HepG2 (cell line): ENCODE measurements around the gene TRIM9. TPM values are rescaled to one million over a fixed set of nuclear protein-coding genes. Genes with fewer than 3 reads are reported as not detected.

Source experiments
- ATAC-seq: fragments of 200-7000 bp; cut with Tn5 transposase; 3 replicates; pipeline ENCODE4 v1.9.1; 2020; ENCODE audit warnings: mild to moderate bottlenecking, moderate library complexity
- BruUV-seq: library from RNA; stranded (reverse); fragments of 400-500 nt; replicated peaks from 2 replicates; lab custom pipeline; 2021; lab: Mats Ljungman, UMichigan
- CTCF ChIA-PET: fragments of 300-600 bp; formaldehyde crosslinking; extraction: SDS; loops from one replicate; lab custom pipeline; 2021; ENCODE audit warnings: low total read pairs, inconsistent platforms, low intra/inter-chr PET ratio; lab: Yijun Ruan, JAX
- POLR2A ChIA-PET: fragments of 350-600 bp; sonication (Branson Sonifier 250); formaldehyde crosslinking; loops from one replicate; lab custom pipeline; 2020; ENCODE audit warnings: antibody characterized with exemption, inconsistent platforms; lab: Yijun Ruan, JAX
- DNase-seq: peaks from one replicate; pipeline ENCODE4 v3.0.0-alpha.2; 2015; ENCODE audit warnings: low spot score
- FAIRE-seq: peaks from 3 replicates; lab custom pipeline; 2011; peaks lifted over from hg19 to GRCh38; lab: Jason Lieb, UNC
- H2AFZ ChIP-seq: one replicate; pipeline ENCODE4 v1.6.1; 2011; ENCODE audit warnings: low read length, inconsistent platforms
- H3K27ac ChIP-seq: fragments of 300-600 bp; 3 replicates; pipeline ENCODE4 v1.8.0; 2011; ENCODE audit warnings: mixed run types, mild to moderate bottlenecking, mixed read lengths, low read length, inconsistent platforms; ENCODE audit not compliant: insufficient read depth; ENCODE audit errors: extremely low read length
- H3K27me3 ChIP-seq, 2 experiments: fragments of 200-600 bp in 1 of 2; 2 replicates in 1 of 2; 3 replicates in 1 of 2; pipeline versions ENCODE4 v1.6.0 to v1.8.0; 2011; ENCODE audit warnings: low read length in 2 of 2, mild to moderate bottlenecking in 2 of 2, moderate library complexity in 2 of 2, inconsistent platforms in 1 of 2; ENCODE audit not compliant: insufficient read depth in 2 of 2, control insufficient read depth in 1 of 2
- H3K36me3 ChIP-seq, 2 experiments: fragments of 200-600 bp in 1 of 2; replicated peaks in 1 of 2; 2 replicates in 1 of 2; 3 replicates in 1 of 2; pipeline versions ENCODE4 v1.5.1 to v1.8.0; 2011; ENCODE audit warnings: low read length in 2 of 2, inconsistent platforms in 1 of 2; ENCODE audit not compliant: insufficient read depth in 2 of 2, control insufficient read depth in 1 of 2
- H3K4me1 ChIP-seq: 2 replicates; pipeline ENCODE4 v1.5.1; 2012; ENCODE audit warnings: low read length, inconsistent platforms; ENCODE audit not compliant: insufficient read depth
- H3K4me2 ChIP-seq: 2 replicates; pipeline ENCODE4 v1.6.0; 2011; ENCODE audit warnings: low read depth, low read length, inconsistent platforms
- H3K4me3 ChIP-seq, 3 experiments: fragments of 200-600 bp in 1 of 3; sonication (generic), shearing (Covaris generic) in 1 of 3; replicated peaks in 1 of 3; 2 replicates each; pipeline ENCODE4 v1.5.1; 2011 to 2016; ENCODE audit warnings: low read length in 3 of 3, inconsistent platforms in 2 of 3, low read depth in 2 of 3, mild to moderate bottlenecking in 2 of 3, control low read depth in 1 of 3, mixed read lengths in 1 of 3; ENCODE audit not compliant: insufficient read depth in 1 of 3
- H3K79me2 ChIP-seq: one replicate; pipeline ENCODE4 v1.6.1; 2011; ENCODE audit warnings: low read length, inconsistent platforms; ENCODE audit not compliant: insufficient read depth
- H3K9ac ChIP-seq: 2 replicates; pipeline ENCODE4 v1.6.0; 2011; ENCODE audit warnings: mild to moderate bottlenecking, low read depth, low read length, inconsistent platforms; ENCODE audit not compliant: insufficient read depth
- H3K9me3 ChIP-seq: 2 replicates; pipeline ENCODE4 v1.5.1; 2012; ENCODE audit warnings: mild to moderate bottlenecking, low read length
- H4K20me1 ChIP-seq: 2 replicates; pipeline ENCODE4 v1.6.0; 2011; ENCODE audit warnings: inconsistent platforms, mild to moderate bottlenecking, low read length, moderate library complexity; ENCODE audit not compliant: insufficient read depth
- ARID5B ChIP-seq: IDR thresholded peaks from 2 replicates; pipeline ENCODE4 v1.4.0; 2020; ENCODE audit warnings: mild to moderate bottlenecking, missing genetic modification reagents
- HMG20A ChIP-seq: IDR thresholded peaks from 2 replicates; pipeline ENCODE4 v1.6.1; 2016; ENCODE audit warnings: borderline replicate concordance
- HMGXB4 ChIP-seq, 2 experiments: sonication (generic) in 1 of 2; formaldehyde crosslinking in 1 of 2; IDR thresholded peaks; 2 replicates each; pipeline versions ENCODE4 v1.4.0 to v1.6.1; 2018 to 2020; ENCODE audit warnings: missing genetic modification reagents in 2 of 2, borderline replicate concordance in 1 of 2, low read depth in 1 of 2, mild to moderate bottlenecking in 1 of 2, missing biosample characterization in 1 of 2
- HNRNPH1 ChIP-seq: fragments of 200-400 bp; formaldehyde crosslinking; optimal IDR thresholded peaks from 2 replicates; pipeline ENCODE3; 2017; ENCODE audit warnings: mild to moderate bottlenecking, low read depth, low read length
- KLF12 ChIP-seq: sonication (generic); formaldehyde crosslinking; IDR thresholded peaks from 2 replicates; pipeline ENCODE4 v1.4.0; 2020; ENCODE audit warnings: missing genetic modification reagents, borderline replicate concordance
- MLX ChIP-seq: IDR thresholded peaks from 2 replicates; pipeline ENCODE4 v1.6.1; 2016
- SP1 ChIP-seq, 2 experiments: fragments of 450-650 bp in 1 of 2; sonication (generic) in 1 of 2; formaldehyde crosslinking in 1 of 2; IDR thresholded peaks; 2 replicates each; pipeline versions ENCODE4 v1.4.0 to v1.6.1; 2016 to 2020; ENCODE audit warnings: missing genetic modification reagents in 1 of 2
- ZBTB33 ChIP-seq: sonication (generic); formaldehyde crosslinking; IDR thresholded peaks from 2 replicates; pipeline ENCODE4 v1.4.0; 2020; ENCODE audit warnings: missing genetic modification reagents
- ZNF234 ChIP-seq: sonication (generic); formaldehyde crosslinking; conservative IDR thresholded peaks from 2 replicates; pipeline ENCODE4 v1.5.1; 2020; ENCODE audit warnings: mild to moderate bottlenecking, missing genetic modification reagents
- ZNF24 ChIP-seq: fragments of 450-650 bp; IDR thresholded peaks from 2 replicates; pipeline ENCODE4 v1.6.1; 2017; ENCODE audit warnings: antibody characterized with exemption, mild to moderate bottlenecking
- ZNF282 ChIP-seq: fragments of 450-650 bp; IDR thresholded peaks from 2 replicates; pipeline ENCODE4 v1.6.1; 2018; ENCODE audit not compliant: partially characterized antibody
- ZNF331 ChIP-seq: sonication (generic); formaldehyde crosslinking; IDR thresholded peaks from 2 replicates; pipeline ENCODE4 v1.4.0; 2020; ENCODE audit warnings: missing genetic modification reagents
- ZNF44 ChIP-seq: sonication (generic); formaldehyde crosslinking; IDR thresholded peaks from 2 replicates; pipeline ENCODE4 v1.5.1; 2020; ENCODE audit warnings: mild to moderate bottlenecking, missing genetic modification reagents
- WGBS: methylation state at CpG from one replicate; pipeline ENCODE4 v1.1.6; 2017; ENCODE audit warnings: low lambda C conversion rate; 5-methylcytosine and 5-hydroxymethylcytosine counted together
- in situ Hi-C: cut with HindIII; loops from 2 replicates; pipeline ENCODE4 v1.10.0; 2017; ENCODE audit warnings: low pct_unique_long_range_greater_than_20kb; ENCODE audit not compliant: extremely low pct_ligation_motif_present
- intact Hi-C: fragments of 100-400 bp; cut with micrococcal nuclease; formaldehyde crosslinking; loops from one replicate; pipeline ENCODE4 v1.10.0; 2022; ENCODE audit not compliant: unreplicated experiment
- polyA plus RNA-seq, 8 experiments: library from polyadenylated mRNA; depleted of rRNA in 3 of 8; stranded (reverse) in 7 of 8; unstranded in 1 of 8; fragments of >200 nt; fragmentation: Illumina TruSeq in 4 of 8; extraction: Trizol in 4 of 8; gene quantifications; 2 replicates each; pipeline versions ENCODE4 v1.2.1 to v1.2.3, GENCODE V29; 2011 to 2016; ENCODE audit warnings: low read depth in 4 of 8, missing spikeins in 1 of 8, mixed read lengths in 1 of 8; ENCODE audit not compliant: insufficient read depth in 1 of 8
- total RNA-seq, 5 experiments: library from RNA; depleted of rRNA; stranded (reverse); fragments of >200 nt; fragmentation: Illumina TruSeq; extraction: Trizol; gene quantifications; 2 replicates each; pipeline ENCODE4 v1.2.3, GENCODE V29; 2016; ENCODE audit warnings: low read depth in 1 of 5

Gene TRIM9
- total and polyA plus RNA-seq, 2 of the 13 experiments (the other 11 are each of a cell fraction or from before 2014, with no cell fraction given) = 0.04 to 0.07 TPM

GRCh38 chr14:50955373-50956043 is 139.4 kb downstream of the TRIM9 start:
- Histone ChIP-seq H3K36me3 (no peaks in the 10 kb centered on the region), H3K79me2 (no peaks in the 10 kb centered on the region), H3K4me1 (peaks cover 10% of the 10 kb centered on the region), H3K9ac (no peak overlapping the region), H3K27ac (no peak overlapping the region), H3K4me3 (peak overlapping the region in 1 of 3 experiments; percentile 27; a peak in 1 of 6 replicates), H2AFZ (peak overlapping the region; percentile 73), H3K27me3 (no peaks in the 10 kb centered on the region), H3K4me2 (peak overlapping the region; percentile 46), H4K20me1 (no peaks in the 10 kb centered on the region), H3K9me3 (no peaks in the 10 kb centered on the region)
- ChIA-PET CTCF (no interaction called here), POLR2A (interaction anchor here (1.1 kb wide), 1 partner anchor 12 kb away, joined by 4 read pairs; no protein-coding TSS in a partner anchor)
- in situ Hi-C loops = no loop called here
- BruUV-seq = no TSS peak
- intact Hi-C loops = loop anchor here (1.0 to 10.0 kb wide), 3 partner anchors 139 to 259 kb away; partner anchors contain the start of gene TRIM9
- DNase-seq = peak; percentile 82
- 25% methylated on average over 5 of the region's 5 CpGs for WGBS
- peak; percentile 97 for ATAC-seq
- peak; percentile 76 for FAIRE-seq
- TF ChIP-seq MLX (no peak), ARID5B (CRISPR knock-in tag) (0 out of 2 replicates have a peak, but pooled peaks have one; percentile 9), ZNF24 (peak; percentile 61; the same call in 1 of the 2 replicates), ZNF331 (CRISPR knock-in tag) (no peak), HNRNPH1 (no peak), SP1 (IDR thresholded peaks at IDR 0.05) (no peak), SP1 (CRISPR knock-in tag; IDR thresholded peaks at IDR 0.05) (0 out of 2 replicates have a peak, but pooled peaks have one; percentile 24), HMGXB4 (CRISPR knock-in tag; IDR thresholded peaks at IDR 0.05; ENCODE audit: borderline replicate concordance in 1 of 2, low read depth in 1 of 2) (0 out of 4 replicates have a peak, but pooled peaks of 1 of the 2 experiments have one; percentile 35), KLF12 (CRISPR knock-in tag) (peak; percentile 71; the same call in 1 of the 2 replicates), ZNF282 (no peak), ZNF44 (no peak), ZNF234 (CRISPR knock-in tag) (no peak), ZBTB33 (CRISPR knock-in tag) (peak; percentile 54; the same call in 1 of the 2 replicates), HMG20A (peak; percentile 11; the same call in 1 of the 2 replicates)
